Measurements from ENCODE around the gene MAN2B2. TPM values are rescaled to one million over a fixed set of nuclear protein-coding genes. Genes with fewer than 3 reads are reported as not detected.

The MAN2B2 gene
- total RNA-seq, 1 donor from 2014 or later: 32.2 TPM

DNA sequence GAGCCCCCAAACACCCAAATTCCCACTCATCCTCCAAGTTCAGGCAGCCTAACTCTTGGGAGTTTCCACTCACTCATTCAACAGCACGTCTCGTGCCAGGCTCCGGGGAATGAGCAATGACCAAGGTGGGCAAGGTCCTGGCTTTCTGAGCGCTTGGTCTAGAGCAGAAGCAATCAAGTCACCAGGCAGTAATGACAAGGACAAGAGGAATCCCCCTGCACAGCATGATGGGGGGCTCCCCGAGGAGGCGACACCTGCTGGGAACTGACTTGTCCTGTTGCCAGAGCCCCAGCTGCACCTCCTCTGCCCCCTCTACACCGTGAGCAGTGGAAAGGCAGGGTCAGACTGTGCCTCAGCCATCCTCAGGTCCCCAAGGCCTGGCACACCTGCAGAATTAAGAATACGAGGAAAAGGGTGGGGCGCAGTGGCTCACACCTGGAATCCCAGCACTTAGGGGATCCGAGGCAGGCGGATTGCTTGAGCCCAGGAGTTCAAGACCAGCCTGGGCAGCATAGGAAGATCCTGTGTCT is 39.8 kb downstream of the MAN2B2 start:
- Histone ChIP-seq H3K4me1 (ENCODE audit: insufficient read depth, low read length) (no peaks in the 10 kb centered on the region), H3K9ac (ENCODE audit: low read length) (no peak overlapping the region), H3K9me3 (ENCODE audit: insufficient read depth, low read depth, low read length) (no peaks in the 10 kb centered on the region), H3K4me3 (ENCODE audit: insufficient read depth, low read depth, low read length) (no peak overlapping the region), H3K27ac (ENCODE audit: low read depth, low read length) (no peak overlapping the region), H4K20me1 (ENCODE audit: insufficient read depth, low read length) (no peaks in the 10 kb centered on the region), H3K27me3 (ENCODE audit: insufficient read depth, low read length) (no peaks in the 10 kb centered on the region), H3K79me2 (ENCODE audit: insufficient read depth, low read length) (no peaks in the 10 kb centered on the region), H3K36me3 (ENCODE audit: insufficient read depth, low read length) (peaks cover 3% of the 10 kb centered on the region), H2AFZ (ENCODE audit: low read depth, low read length) (no peak overlapping the region), H3K4me2 (ENCODE audit: low read length) (no peak overlapping the region)
- FAIRE-seq (no peak), DNase-seq (ENCODE audit: low read depth) (no peak)
- Mint-ChIP-seq H3K9me3 (ENCODE audit: unreplicated experiment) (peaks cover 4% of the 10 kb centered on the region), H3K4me3 (ENCODE audit: unreplicated experiment) (no peak overlapping the region), H3K36me3 (ENCODE audit: low read depth, unreplicated experiment) (peaks cover 24% of the 10 kb centered on the region), H3K27ac (ENCODE audit: unreplicated experiment) (no peak overlapping the region), H3K27me3 (ENCODE audit: low read depth, unreplicated experiment) (no peaks in the 10 kb centered on the region), H3K4me1 (ENCODE audit: low read depth, unreplicated experiment) (no peaks in the 10 kb centered on the region)
- TF ChIP-seq, protein P1, sequence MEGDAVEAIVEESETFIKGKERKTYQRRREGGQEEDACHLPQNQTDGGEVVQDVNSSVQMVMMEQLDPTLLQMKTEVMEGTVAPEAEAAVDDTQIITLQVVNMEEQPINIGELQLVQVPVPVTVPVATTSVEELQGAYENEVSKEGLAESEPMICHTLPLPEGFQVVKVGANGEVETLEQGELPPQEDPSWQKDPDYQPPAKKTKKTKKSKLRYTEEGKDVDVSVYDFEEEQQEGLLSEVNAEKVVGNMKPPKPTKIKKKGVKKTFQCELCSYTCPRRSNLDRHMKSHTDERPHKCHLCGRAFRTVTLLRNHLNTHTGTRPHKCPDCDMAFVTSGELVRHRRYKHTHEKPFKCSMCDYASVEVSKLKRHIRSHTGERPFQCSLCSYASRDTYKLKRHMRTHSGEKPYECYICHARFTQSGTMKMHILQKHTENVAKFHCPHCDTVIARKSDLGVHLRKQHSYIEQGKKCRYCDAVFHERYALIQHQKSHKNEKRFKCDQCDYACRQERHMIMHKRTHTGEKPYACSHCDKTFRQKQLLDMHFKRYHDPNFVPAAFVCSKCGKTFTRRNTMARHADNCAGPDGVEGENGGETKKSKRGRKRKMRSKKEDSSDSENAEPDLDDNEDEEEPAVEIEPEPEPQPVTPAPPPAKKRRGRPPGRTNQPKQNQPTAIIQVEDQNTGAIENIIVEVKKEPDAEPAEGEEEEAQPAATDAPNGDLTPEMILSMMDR (IDR thresholded peaks at IDR 0.05; ENCODE audit: insufficient read depth, low read depth, low read length): no peak
- TF ChIP-seq EZH2 (IDR thresholded peaks at IDR 0.05; ENCODE audit: insufficient read depth, low read length): no peak

GRCh38 chr4:6616087-6616995 is 41.4 kb downstream of the MAN2B2 start:
- Histone ChIP-seq H2AFZ (ENCODE audit: low read depth, low read length) (no peak overlapping the region), H3K36me3 (ENCODE audit: insufficient read depth, low read length) (peaks cover 3% of the 10 kb centered on the region), H3K4me1 (ENCODE audit: insufficient read depth, low read length) (no peaks in the 10 kb centered on the region), H3K4me3 (ENCODE audit: insufficient read depth, low read depth, low read length) (no peak overlapping the region), H3K27ac (ENCODE audit: low read depth, low read length) (no peak overlapping the region), H4K20me1 (ENCODE audit: insufficient read depth, low read length) (no peaks in the 10 kb centered on the region), H3K9ac (ENCODE audit: low read length) (no peak overlapping the region), H3K9me3 (ENCODE audit: insufficient read depth, low read depth, low read length) (no peaks in the 10 kb centered on the region), H3K27me3 (ENCODE audit: insufficient read depth, low read length) (no peaks in the 10 kb centered on the region), H3K4me2 (ENCODE audit: low read length) (no peak overlapping the region), H3K79me2 (ENCODE audit: insufficient read depth, low read length) (no peaks in the 10 kb centered on the region)
- no peaks in the 10 kb centered on the region for H3K27me3 Mint-ChIP-seq (ENCODE audit: low read depth, unreplicated experiment)
- no peak for DNase-seq (ENCODE audit: low read depth)
- peaks cover 4% of the 10 kb centered on the region for H3K9me3 Mint-ChIP-seq (ENCODE audit: unreplicated experiment)
- H3K36me3 Mint-ChIP-seq (ENCODE audit: low read depth, unreplicated experiment): peaks cover 24% of the 10 kb centered on the region
- H3K4me3 Mint-ChIP-seq (ENCODE audit: unreplicated experiment): no peak overlapping the region
- no peak overlapping the region for H3K27ac Mint-ChIP-seq (ENCODE audit: unreplicated experiment)
- TF ChIP-seq, protein P1 (IDR thresholded peaks at IDR 0.05; ENCODE audit: insufficient read depth, low read depth, low read length): no peak
- TF ChIP-seq EZH2 (IDR thresholded peaks at IDR 0.05; ENCODE audit: insufficient read depth, low read length): no peak
- FAIRE-seq: no peak
- H3K4me1 Mint-ChIP-seq (ENCODE audit: low read depth, unreplicated experiment): no peaks in the 10 kb centered on the region

DNA sequence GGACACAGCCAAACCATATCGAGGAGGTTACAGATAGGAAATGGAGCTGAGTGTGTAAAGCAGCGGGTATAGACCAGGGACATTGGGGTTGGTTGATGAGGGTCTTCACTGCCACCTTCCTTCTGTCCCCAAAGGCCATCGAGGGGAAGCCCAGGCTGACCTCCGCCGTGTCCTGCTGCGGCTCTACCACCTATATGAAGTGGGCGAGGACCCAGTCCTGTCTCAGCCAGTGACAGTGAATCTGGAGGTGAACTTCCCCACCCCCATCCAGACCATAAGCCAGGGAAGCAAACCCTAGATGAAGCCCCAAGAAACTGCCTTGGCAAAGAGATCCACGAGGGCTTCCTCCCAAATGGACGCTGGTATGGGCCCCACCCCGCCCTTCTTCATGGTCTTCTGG is 42.3 kb downstream of the MAN2B2 start:
- Histone ChIP-seq H3K9me3 (ENCODE audit: insufficient read depth, low read depth, low read length) (no peaks in the 10 kb centered on the region), H4K20me1 (ENCODE audit: insufficient read depth, low read length) (no peaks in the 10 kb centered on the region), H3K9ac (ENCODE audit: low read length) (no peak overlapping the region), H3K79me2 (ENCODE audit: insufficient read depth, low read length) (no peaks in the 10 kb centered on the region), H3K4me1 (ENCODE audit: insufficient read depth, low read length) (no peaks in the 10 kb centered on the region), H2AFZ (ENCODE audit: low read depth, low read length) (no peak overlapping the region), H3K27ac (ENCODE audit: low read depth, low read length) (no peak overlapping the region), H3K27me3 (ENCODE audit: insufficient read depth, low read length) (no peaks in the 10 kb centered on the region), H3K4me2 (ENCODE audit: low read length) (no peak overlapping the region), H3K4me3 (ENCODE audit: insufficient read depth, low read depth, low read length) (no peak overlapping the region), H3K36me3 (ENCODE audit: insufficient read depth, low read length) (peaks cover 3% of the 10 kb centered on the region)
- H3K4me3 Mint-ChIP-seq (ENCODE audit: unreplicated experiment): no peak overlapping the region
- H3K27ac Mint-ChIP-seq (ENCODE audit: unreplicated experiment): no peak overlapping the region
- H3K27me3 Mint-ChIP-seq (ENCODE audit: low read depth, unreplicated experiment): no peaks in the 10 kb centered on the region
- DNase-seq (ENCODE audit: low read depth): no peak
- H3K36me3 Mint-ChIP-seq (ENCODE audit: low read depth, unreplicated experiment): peaks cover 17% of the 10 kb centered on the region
- H3K4me1 Mint-ChIP-seq (ENCODE audit: low read depth, unreplicated experiment): no peaks in the 10 kb centered on the region
- no peak for FAIRE-seq
- H3K9me3 Mint-ChIP-seq (ENCODE audit: unreplicated experiment): peaks cover 5% of the 10 kb centered on the region
- no peak for TF ChIP-seq EZH2 (IDR thresholded peaks at IDR 0.05; ENCODE audit: insufficient read depth, low read length)
- TF ChIP-seq, protein P1 (IDR thresholded peaks at IDR 0.05; ENCODE audit: insufficient read depth, low read depth, low read length): no peak

Data from astrocyte (in vitro differentiated cells and primary cell).